ENCODE measurements around the gene ASF1A. TPM values are rescaled to one million over a fixed set of nuclear protein-coding genes. Genes with fewer than 3 reads are reported as not detected.

The ASF1A gene
- total and polyA plus RNA-seq, 10 of the 15 experiments (the other 5 are each of a cell fraction or from before 2014, with no cell fraction given), result 23.7 to 103 (median 31.5) TPM

DNA sequence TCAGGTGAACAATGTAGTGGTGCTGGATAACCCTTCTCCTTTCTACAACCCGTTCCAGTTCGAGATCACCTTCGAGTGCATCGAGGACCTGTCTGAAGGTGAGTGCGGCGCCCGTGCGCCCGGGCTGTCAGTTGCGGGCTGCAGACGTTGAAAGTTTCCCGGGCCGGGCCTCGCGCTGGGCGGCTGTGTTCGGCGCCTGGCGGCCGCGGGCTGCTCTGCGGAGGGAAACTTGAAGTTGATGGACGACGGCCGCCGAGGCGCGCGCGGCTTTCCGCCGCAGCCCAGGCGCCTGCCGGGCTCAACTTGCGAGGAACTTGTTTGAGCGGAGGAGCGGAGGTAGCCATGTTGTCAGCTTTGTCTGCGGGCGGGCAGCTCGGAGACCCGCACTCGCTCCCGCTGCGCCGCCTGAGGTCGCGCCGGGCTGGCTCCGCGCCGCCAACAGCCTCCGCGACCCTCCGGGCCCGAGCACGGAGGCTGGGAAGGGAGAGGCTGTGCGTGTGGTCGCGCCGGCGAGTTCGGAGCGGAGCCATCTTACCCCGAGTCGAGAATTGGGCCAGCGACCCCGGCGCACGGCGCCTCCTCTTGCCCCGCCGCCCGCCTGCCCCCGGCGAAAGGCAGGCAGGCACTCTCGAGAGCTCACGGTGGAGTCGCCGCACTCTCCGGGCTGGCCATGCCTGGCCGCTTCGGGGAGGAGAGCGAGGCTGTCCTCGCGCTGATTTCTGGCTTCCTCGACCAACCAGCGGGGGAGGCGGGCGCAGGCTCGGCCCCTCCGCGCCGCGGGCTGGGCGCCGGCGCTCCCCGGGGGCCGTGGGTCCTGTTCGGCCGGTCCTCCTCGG, 691 bp downstream of the ASF1A start (continued):
- TF ChIP-seq E4F1 (IDR thresholded peaks at IDR 0.05; ENCODE audit: borderline replicate concordance, partially characterized antibody) (no peak), ESRRA (IDR thresholded peaks at IDR 0.05; ENCODE audit: low read length) (no peak), ZNF687 (IDR thresholded peaks at IDR 0.05) (peak; percentile 72; the same call in 1 of the 2 replicates), SRF (IDR thresholded peaks at IDR 0.05; ENCODE audit: low read depth in 2 of 2, low read length in 2 of 2) (0 out of 4 replicates have a peak, but pooled peaks of 1 of the 2 experiments have one; percentile 25), POLR2AphosphoS5 (IDR thresholded peaks at IDR 0.05; ENCODE audit: low read length) (peak; percentile 68), SUPT20H (IDR thresholded peaks at IDR 0.05; ENCODE audit: borderline replicate concordance, control insufficient read depth, low read depth, low read length) (no peak), SIN3A (IDR thresholded peaks at IDR 0.05; ENCODE audit: low read depth, low read length) (0 out of 2 replicates have a peak, but pooled peaks have one; percentile 54), TBL1XR1 (IDR thresholded peaks at IDR 0.05; ENCODE audit: low read depth, low read length) (no peak), POU2F2 (IDR thresholded peaks at IDR 0.05; ENCODE audit: borderline replicate concordance, low read depth, low read length) (no peak), STAT1 (conservative IDR thresholded peaks at IDR 0.05) (no peak), SPI1 (IDR thresholded peaks at IDR 0.05; ENCODE audit: borderline replicate concordance, insufficient read depth, low read depth, low read length) (no peak), PAX5 (IDR thresholded peaks at IDR 0.05; ENCODE audit: borderline replicate concordance, low read depth, low read length) (peak; percentile 79; the same call in 1 of the 2 replicates)
- TF ChIP-seq, protein P1, sequence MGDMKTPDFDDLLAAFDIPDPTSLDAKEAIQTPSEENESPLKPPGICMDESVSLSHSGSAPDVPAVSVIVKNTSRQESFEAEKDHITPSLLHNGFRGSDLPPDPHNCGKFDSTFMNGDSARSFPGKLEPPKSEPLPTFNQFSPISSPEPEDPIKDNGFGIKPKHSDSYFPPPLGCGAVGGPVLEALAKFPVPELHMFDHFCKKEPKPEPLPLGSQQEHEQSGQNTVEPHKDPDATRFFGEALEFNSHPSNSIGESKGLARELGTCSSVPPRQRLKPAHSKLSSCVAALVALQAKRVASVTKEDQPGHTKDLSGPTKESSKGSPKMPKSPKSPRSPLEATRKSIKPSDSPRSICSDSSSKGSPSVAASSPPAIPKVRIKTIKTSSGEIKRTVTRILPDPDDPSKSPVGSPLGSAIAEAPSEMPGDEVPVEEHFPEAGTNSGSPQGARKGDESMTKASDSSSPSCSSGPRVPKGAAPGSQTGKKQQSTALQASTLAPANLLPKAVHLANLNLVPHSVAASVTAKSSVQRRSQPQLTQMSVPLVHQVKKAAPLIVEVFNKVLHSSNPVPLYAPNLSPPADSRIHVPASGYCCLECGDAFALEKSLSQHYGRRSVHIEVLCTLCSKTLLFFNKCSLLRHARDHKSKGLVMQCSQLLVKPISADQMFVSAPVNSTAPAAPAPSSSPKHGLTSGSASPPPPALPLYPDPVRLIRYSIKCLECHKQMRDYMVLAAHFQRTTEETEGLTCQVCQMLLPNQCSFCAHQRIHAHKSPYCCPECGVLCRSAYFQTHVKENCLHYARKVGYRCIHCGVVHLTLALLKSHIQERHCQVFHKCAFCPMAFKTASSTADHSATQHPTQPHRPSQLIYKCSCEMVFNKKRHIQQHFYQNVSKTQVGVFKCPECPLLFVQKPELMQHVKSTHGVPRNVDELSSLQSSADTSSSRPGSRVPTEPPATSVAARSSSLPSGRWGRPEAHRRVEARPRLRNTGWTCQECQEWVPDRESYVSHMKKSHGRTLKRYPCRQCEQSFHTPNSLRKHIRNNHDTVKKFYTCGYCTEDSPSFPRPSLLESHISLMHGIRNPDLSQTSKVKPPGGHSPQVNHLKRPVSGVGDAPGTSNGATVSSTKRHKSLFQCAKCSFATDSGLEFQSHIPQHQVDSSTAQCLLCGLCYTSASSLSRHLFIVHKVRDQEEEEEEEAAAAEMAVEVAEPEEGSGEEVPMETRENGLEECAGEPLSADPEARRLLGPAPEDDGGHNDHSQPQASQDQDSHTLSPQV (IDR thresholded peaks at IDR 0.05), result no peak
- TF ChIP-seq, protein P2, sequence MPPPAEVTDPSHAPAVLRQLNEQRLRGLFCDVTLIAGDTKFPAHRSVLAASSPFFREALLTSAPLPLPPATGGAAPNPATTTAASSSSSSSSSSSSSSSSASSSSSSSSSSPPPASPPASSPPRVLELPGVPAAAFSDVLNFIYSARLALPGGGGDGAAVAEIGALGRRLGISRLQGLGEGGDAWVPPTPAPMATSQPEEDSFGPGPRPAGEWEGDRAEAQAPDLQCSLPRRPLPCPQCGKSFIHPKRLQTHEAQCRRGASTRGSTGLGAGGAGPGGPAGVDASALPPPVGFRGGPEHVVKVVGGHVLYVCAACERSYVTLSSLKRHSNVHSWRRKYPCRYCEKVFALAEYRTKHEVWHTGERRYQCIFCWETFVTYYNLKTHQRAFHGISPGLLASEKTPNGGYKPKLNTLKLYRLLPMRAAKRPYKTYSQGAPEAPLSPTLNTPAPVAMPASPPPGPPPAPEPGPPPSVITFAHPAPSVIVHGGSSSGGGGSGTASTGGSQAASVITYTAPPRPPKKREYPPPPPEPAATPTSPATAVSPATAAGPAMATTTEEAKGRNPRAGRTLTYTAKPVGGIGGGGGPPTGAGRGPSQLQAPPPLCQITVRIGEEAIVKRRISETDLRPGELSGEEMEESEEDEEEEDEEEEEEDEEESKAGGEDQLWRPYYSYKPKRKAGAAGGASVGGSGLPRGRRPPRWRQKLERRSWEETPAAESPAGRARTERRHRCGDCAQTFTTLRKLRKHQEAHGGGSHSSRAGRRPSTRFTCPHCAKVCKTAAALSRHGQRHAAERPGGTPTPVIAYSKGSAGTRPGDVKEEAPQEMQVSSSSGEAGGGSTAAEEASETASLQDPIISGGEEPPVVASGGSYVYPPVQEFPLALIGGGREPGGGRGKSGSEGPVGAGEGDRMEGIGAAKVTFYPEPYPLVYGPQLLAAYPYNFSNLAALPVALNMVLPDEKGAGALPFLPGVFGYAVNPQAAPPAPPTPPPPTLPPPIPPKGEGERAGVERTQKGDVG (CRISPR knock-in tag; IDR thresholded peaks at IDR 0.05), result no peak

Measured in GM12878 (cell line).